Transverse colon (tissue), 4 donors: ENCODE data around the gene TLE5. TPM values are rescaled to one million over a fixed set of nuclear protein-coding genes. Genes with fewer than 3 reads are reported as not detected.

Experiments
- DNase-seq: peaks from one replicate; pipeline ENCODE4 v3.0.0-alpha.2; 2019
- H3K27ac ChIP-seq, 4 donors: fragments of 200-600 bp; sonication (generic); 2 replicates each; pipeline ENCODE4 v1.5.1; 2016 to 2018; ENCODE audit warnings: inconsistent platforms in 4 of 4
- H3K27me3 ChIP-seq: fragments of 200-600 bp; sonication (generic); 2 replicates; pipeline ENCODE4 v1.5.1; 2017; ENCODE audit warnings: inconsistent platforms
- H3K36me3 ChIP-seq, 4 donors: fragments of 200-600 bp; sonication (generic); 2 replicates each; pipeline ENCODE4 v1.5.1; 2017 to 2019; ENCODE audit warnings: inconsistent platforms in 4 of 4
- H3K4me1 ChIP-seq, 4 donors: fragments of 200-600 bp; sonication (generic); 2 replicates each; pipeline ENCODE4 v1.5.1; 2017 to 2020; ENCODE audit warnings: inconsistent platforms in 4 of 4
- H3K4me3 ChIP-seq, 4 donors: fragments of 200-600 bp; sonication (generic); 1 replicate in 1 of 4; 2 replicates in 3 of 4; pipeline versions ENCODE4 v1.5.1 to v1.6.1; 2017 to 2019; ENCODE audit warnings: inconsistent platforms in 4 of 4
- H3K9me3 ChIP-seq, 2 donors: fragments of 200-600 bp; sonication (generic); 2 replicates each; pipeline ENCODE4 v1.5.1; 2017 to 2019; ENCODE audit warnings: inconsistent platforms in 2 of 2
- CTCF ChIP-seq, 5 experiments: fragments of 200-600 bp in 3 of 5; fragments of 450-650 bp in 2 of 5; sonication (generic) in 3 of 5; IDR thresholded peaks; 1 replicate in 2 of 5; 2 replicates in 3 of 5; pipeline ENCODE4 v1.5.1; 2016 to 2017; ENCODE audit warnings: antibody characterized with exemption in 5 of 5, inconsistent platforms in 3 of 5, mild to moderate bottlenecking in 2 of 5, moderate library complexity in 1 of 5
- EP300 ChIP-seq: sonication (generic); formaldehyde crosslinking; IDR thresholded peaks from one replicate; pipeline ENCODE4 v1.6.1; 2017; ENCODE audit warnings: antibody characterized with exemption, low read depth
- POLR2A ChIP-seq: fragments of 450-650 bp; IDR thresholded peaks from one replicate; pipeline ENCODE4 v1.6.1; 2016; ENCODE audit warnings: antibody characterized with exemption, mild to moderate bottlenecking, moderate library complexity
- POLR2AphosphoS5 ChIP-seq, 3 donors: sonication (generic); formaldehyde crosslinking; IDR thresholded peaks; one replicate each; pipeline ENCODE4 v1.6.1; 2016; ENCODE audit warnings: antibody characterized with exemption in 3 of 3
- WGBS, 2 donors: methylation state at CpG; one replicate each; pipeline ENCODE4 v1.1.5; 2018; ENCODE audit warnings: low coverage in 1 of 2; 5-methylcytosine and 5-hydroxymethylcytosine counted together
- in situ Hi-C, 4 donors: fragments of 200-750 bp; cut with MboI; loops; one replicate each; pipeline versions ENCODE4 v1.15.0 to v1.15.1; 2017; ENCODE audit warnings: low sequenced_read_pairs in 3 of 4, low pct_ligation_motif_present in 1 of 4, low pct_unique_long_range_greater_than_20kb in 1 of 4
- intact Hi-C: fragments of 100-400 bp; cut with DNase I; formaldehyde crosslinking; loops from one replicate; pipeline ENCODE4 v1.15.1; 2023; ENCODE audit warnings: low total_unique reads
- total RNA-seq, 4 donors: library from RNA; depleted of rRNA; stranded (reverse); fragments of >200 nt; gene quantifications; one replicate each; pipeline ENCODE4 v1.1.0, GENCODE V29; 2016

TLE5 gene
- total RNA-seq, 4 donors from 2014 or later: 307 to 561 (median 400) TPM

GRCh38 chr19:3028305-3029064 is 33.8 kb downstream of the TLE5 start:
- DNase-seq: peak; percentile 48

GRCh38 chr19:3027981-3028304 is 34.4 kb downstream of the TLE5 start:
- WGBS, 2 donors: 53% methylated on average over 9 of the region's 9 CpGs; no CpG with 5 or more reads in 1 of the 2 donors
- Histone ChIP-seq H3K27me3 (peaks cover 4% of the 10 kb centered on the region), H3K4me3 (peak overlapping the region in 1 of 4 donors; percentile 71), H3K27ac (peak overlapping the region; percentile 58 to 76 (median 74)), H3K4me1 (peaks cover 3 to 25% (median 17%) of the 10 kb centered on the region in 4 donors), H3K36me3 (no peaks in the 10 kb centered on the region), H3K9me3 (no peaks in the 10 kb centered on the region)
- in situ Hi-C loops (no loop called here), intact Hi-C loops (no loop called here)
- peak; percentile 59 for DNase-seq
- TF ChIP-seq POLR2AphosphoS5 (IDR thresholded peaks at IDR 0.05): no peak
- TF ChIP-seq POLR2A: no peak
- TF ChIP-seq EP300: no peak
- TF ChIP-seq CTCF (IDR thresholded peaks at IDR 0.05): no peak

More at GRCh38 chr19:3028305-3029064, 33.8 kb downstream of the TLE5 start:
- H3K27ac ChIP-seq: peak overlapping the region; percentile 58 to 76 (median 74)
- no peaks in the 10 kb centered on the region for H3K36me3 ChIP-seq
- H3K27me3 ChIP-seq: peaks cover 4% of the 10 kb centered on the region
- peaks cover 3 to 25% (median 17%) of the 10 kb centered on the region in 4 donors for H3K4me1 ChIP-seq
- in situ Hi-C loops (no loop called here), intact Hi-C loops (no loop called here)
- TF ChIP-seq POLR2AphosphoS5 (IDR thresholded peaks at IDR 0.05) (peak in 2 of 3 donors; percentile 37 to 46), CTCF (IDR thresholded peaks at IDR 0.05) (no peak), POLR2A (no peak), EP300 (no peak)
- H3K9me3 ChIP-seq: no peaks in the 10 kb centered on the region
- 2% methylated on average over 25 of the region's 40 CpGs; no CpG with 5 or more reads in 1 of the 2 donors for WGBS, 2 donors
- H3K4me3 ChIP-seq: peak overlapping the region; percentile 64 to 79 (median 68)

DNA sequence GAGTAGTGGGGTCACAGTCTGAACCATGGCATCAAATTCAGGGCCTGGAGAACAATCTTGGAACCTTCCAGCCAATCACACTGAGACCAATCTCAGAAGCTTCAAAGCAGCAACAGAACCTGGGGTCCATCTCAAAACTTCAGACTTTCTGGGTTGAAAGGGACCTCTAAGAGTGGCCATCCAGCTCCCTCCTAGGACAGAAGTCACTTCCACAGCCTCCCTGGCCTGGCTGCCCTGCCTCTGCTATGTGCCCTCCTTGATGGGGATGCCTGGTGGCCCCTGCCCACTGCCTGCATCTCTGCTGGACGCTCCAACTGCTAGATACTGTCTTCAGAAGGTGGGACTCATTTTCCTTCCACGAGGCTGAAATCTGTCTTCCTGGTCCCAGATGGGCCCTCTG is 35.0 kb downstream of the TLE5 start:
- H3K27ac ChIP-seq: no peak overlapping the region
- intact Hi-C loops: no loop called here
- H3K9me3 ChIP-seq: no peaks in the 10 kb centered on the region
- peaks cover 4% of the 10 kb centered on the region for H3K27me3 ChIP-seq
- TF ChIP-seq POLR2AphosphoS5 (IDR thresholded peaks at IDR 0.05) (no peak), POLR2A (no peak), EP300 (no peak), CTCF (IDR thresholded peaks at IDR 0.05) (no peak)
- in situ Hi-C loops: no loop called here
- H3K4me3 ChIP-seq: no peak overlapping the region
- 83% methylated on average over 2 of the region's 2 CpGs; no CpG with 5 or more reads in 1 of the 2 donors for WGBS, 2 donors
- no peaks in the 10 kb centered on the region for H3K36me3 ChIP-seq
- peaks cover 3 to 25% (median 17%) of the 10 kb centered on the region in 4 donors for H3K4me1 ChIP-seq
- no peak for DNase-seq

DNA sequence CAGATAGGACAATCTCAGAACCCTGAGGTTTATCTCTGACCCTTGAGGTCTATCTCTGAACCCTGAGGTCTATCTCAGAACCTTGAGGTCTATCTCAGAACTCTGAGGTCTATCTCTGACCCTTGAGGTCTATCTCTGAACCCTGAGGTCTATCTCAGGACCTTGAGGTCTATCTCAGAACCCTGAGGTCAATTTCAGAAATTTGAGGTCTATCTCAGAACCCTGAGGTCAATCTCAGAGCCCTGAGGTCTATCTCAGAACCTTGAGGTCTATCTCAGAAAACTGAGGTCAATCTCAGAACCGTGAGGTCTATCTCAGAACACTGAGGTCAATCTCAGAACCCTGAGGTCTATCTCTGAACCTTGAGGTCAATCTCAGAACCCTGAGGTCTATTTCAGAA is 35.5 kb downstream of the TLE5 start:
- H3K9me3 ChIP-seq: no peaks in the 10 kb centered on the region
- H3K4me3 ChIP-seq: no peak overlapping the region
- 73 to 100% methylated on average over 1 of the region's 1 CpG for WGBS, 2 donors
- H3K27me3 ChIP-seq: peaks cover 4% of the 10 kb centered on the region
- H3K36me3 ChIP-seq: no peaks in the 10 kb centered on the region
- DNase-seq: no peak
- peaks cover 3 to 25% (median 17%) of the 10 kb centered on the region in 4 donors for H3K4me1 ChIP-seq
- TF ChIP-seq POLR2A (no peak), EP300 (no peak), POLR2AphosphoS5 (IDR thresholded peaks at IDR 0.05) (no peak), CTCF (IDR thresholded peaks at IDR 0.05) (no peak)
- in situ Hi-C loops: no loop called here
- intact Hi-C loops: no loop called here
- no peak overlapping the region for H3K27ac ChIP-seq
